Pancreas (tissue), 10 donors: ENCODE measurements around the gene CLEC20A. TPM values are rescaled to one million over a fixed set of nuclear protein-coding genes. Genes with fewer than 3 reads are reported as not detected.

Experiments
- ATAC-seq, 4 donors: fragments of 200-7000 bp; cut with Tn5 transposase; one replicate each; pipeline versions ENCODE4 v1.8.0 to v1.9.1; 2020; ENCODE audit warnings: mild to moderate bottlenecking in 4 of 4, moderate library complexity in 4 of 4
- DNase-seq, 6 donors: peaks; one replicate each; pipeline ENCODE4 v3.0.0-alpha.2; 2020
- FAIRE-seq: peaks from 2 replicates; lab custom pipeline; 2012; peaks lifted over from hg19 to GRCh38; lab: Jason Lieb, UNC
- H3K27ac ChIP-seq, 4 donors: fragments of 200-600 bp; sonication (generic); 1 replicate in 3 of 4; 2 replicates in 1 of 4; pipeline versions ENCODE4 v1.5.0 to v1.8.0; 2020
- H3K27me3 ChIP-seq, 4 donors: fragments of 200-600 bp; one replicate each; pipeline ENCODE4 v1.8.0; 2021
- H3K36me3 ChIP-seq, 3 donors: fragments of 200-600 bp; sonication (generic) in 1 of 3; one replicate each; pipeline versions ENCODE4 v1.5.0 to v1.8.0; 2020 to 2021
- H3K4me1 ChIP-seq, 3 donors: fragments of 200-600 bp; one replicate each; pipeline ENCODE4 v1.8.0; 2021
- H3K4me3 ChIP-seq, 4 donors: fragments of 200-600 bp; sonication (generic) in 2 of 4; one replicate each; pipeline versions ENCODE4 v1.5.0 to v1.8.0; 2020 to 2021
- H3K9me3 ChIP-seq, 4 donors: fragments of 200-600 bp; one replicate each; pipeline ENCODE4 v1.8.0; 2021
- CTCF ChIP-seq, 4 donors: fragments of 200-600 bp; sonication (generic) in 3 of 4; IDR thresholded peaks; one replicate each; pipeline versions ENCODE4 v1.5.0 to v1.8.0; 2021; ENCODE audit warnings: antibody characterized with exemption in 4 of 4
- WGBS, 2 donors: extraction: QIAGEN DNeasy Blood & Tissue Kit; methylation state at CpG; one replicate each; pipeline ENCODE4 v1.1.7; 2013; 5-methylcytosine and 5-hydroxymethylcytosine counted together
- intact Hi-C, 3 donors: fragments of 100-400 bp; cut with DNase I; formaldehyde crosslinking; loops; one replicate each; pipeline versions ENCODE4 v1.11.1 to v1.14.2; 2022
- polyA plus RNA-seq, 2 donors: library from polyadenylated mRNA; stranded (reverse); fragments of 200-250 nt; gene quantifications; one replicate each; pipeline ENCODE4 v1.2.3, GENCODE V29; 2013
- total RNA-seq, 6 donors: library from RNA; stranded (reverse); fragmentation: NEBNext Ultra II Directional in 4 of 6; extraction: Animal tissue kit (Norgen Biotek cat#: 25700) in 4 of 6; gene quantifications; one replicate each; pipeline versions ENCODE4 v1.2.1 to v1.2.4, GENCODE V29; 2021 to 2023
- donor health status: healthy with polysubstance abuse.
- donor health status: DM: no; HTN: no; CAD: no; lungs with moderate emphysema.
- donor health status: DM: no; HTN: no; CAD: no.
- donor health status: control.
- donor health status: control.
- donor health status: Bipolar disorder and iron deficiency.
- donor health status: DM: yes; HTN: yes; CAD: no.
- donor health status: DM: no; HTN: no; CAD: no.
- donor health status: DM: no; HTN: no; CAD: no.
- donor health status: DM: yes; HTN: yes; CAD: no.

The CLEC20A gene
- total and polyA plus RNA-seq, 8 donors, result not detected

- H3K4me1 ChIP-seq, result no peaks in the 10 kb centered on the region
- no peaks in the 10 kb centered on the region for H3K9me3 ChIP-seq
- FAIRE-seq (no peak), DNase-seq (no peak), ATAC-seq (no peak)
- 79 to 91% methylated on average over 1 of the region's 1 CpG for WGBS, 2 donors
- intact Hi-C loops, result no loop called here
- no peak overlapping the region for H3K27ac ChIP-seq
- H3K27me3 ChIP-seq, result no peaks in the 10 kb centered on the region
- TF ChIP-seq CTCF (IDR thresholded peaks at IDR 0.05), result no peak
- H3K4me3 ChIP-seq, result no peak overlapping the region
- no peaks in the 10 kb centered on the region for H3K36me3 ChIP-seq
Measured at GRCh38 chr1:178495158-178495557, 1.6 kb downstream of the CLEC20A start.

- Histone ChIP-seq H3K27ac (no peak overlapping the region), H3K36me3 (no peaks in the 10 kb centered on the region), H3K27me3 (no peaks in the 10 kb centered on the region), H3K4me3 (no peak overlapping the region), H3K4me1 (no peaks in the 10 kb centered on the region), H3K9me3 (no peaks in the 10 kb centered on the region)
- FAIRE-seq (no peak), DNase-seq (no peak), ATAC-seq (no peak)
- intact Hi-C loops, result no loop called here
- TF ChIP-seq CTCF (IDR thresholded peaks at IDR 0.05), result no peak
- WGBS, 2 donors, result 93 to 95% methylated on average over 13 of the region's 13 CpGs
Measured at GRCh38 chr1:178494569-178494971, 2.2 kb downstream of the CLEC20A start.

- H3K4me3 ChIP-seq, result no peak overlapping the region
- TF ChIP-seq CTCF (IDR thresholded peaks at IDR 0.05), result no peak
- intact Hi-C loops, result no loop called here
- H3K9me3 ChIP-seq, result no peaks in the 10 kb centered on the region
- DNase-seq (no peak), ATAC-seq (no peak), FAIRE-seq (no peak)
- 88 to 92% methylated on average over 16 of the region's 16 CpGs for WGBS, 2 donors
- H3K27me3 ChIP-seq, result no peaks in the 10 kb centered on the region
- no peak overlapping the region for H3K27ac ChIP-seq
- H3K4me1 ChIP-seq, result no peaks in the 10 kb centered on the region
- H3K36me3 ChIP-seq, result no peaks in the 10 kb centered on the region
Measured at GRCh38 chr1:178493301-178493741, 3.4 kb downstream of the CLEC20A start.

- H3K36me3 ChIP-seq, result no peaks in the 10 kb centered on the region
- H3K27me3 ChIP-seq, result no peaks in the 10 kb centered on the region
- no peak overlapping the region for H3K27ac ChIP-seq
- H3K4me1 ChIP-seq, result no peaks in the 10 kb centered on the region
- WGBS, 2 donors, result 83 to 88% methylated on average over 11 of the region's 11 CpGs
- no peak for TF ChIP-seq CTCF (IDR thresholded peaks at IDR 0.05)
- H3K4me3 ChIP-seq, result no peak overlapping the region
- FAIRE-seq, result no peak
- intact Hi-C loops, result no loop called here
- DNase-seq, result no peak
- H3K9me3 ChIP-seq, result no peaks in the 10 kb centered on the region
- no peak for ATAC-seq
Measured at GRCh38 chr1:178492341-178492740, 4.4 kb downstream of the CLEC20A start.

- WGBS, 2 donors, result 84 to 87% methylated on average over 4 of the region's 4 CpGs
- ATAC-seq, result no peak
- intact Hi-C loops, result no loop called here
- no peaks in the 10 kb centered on the region for H3K27me3 ChIP-seq
- no peaks in the 10 kb centered on the region for H3K36me3 ChIP-seq
- no peak overlapping the region for H3K27ac ChIP-seq
- no peaks in the 10 kb centered on the region for H3K9me3 ChIP-seq
- FAIRE-seq, result no peak
- no peak for DNase-seq
- no peak overlapping the region for H3K4me3 ChIP-seq
- no peaks in the 10 kb centered on the region for H3K4me1 ChIP-seq
- no peak for TF ChIP-seq CTCF (IDR thresholded peaks at IDR 0.05)
Measured at GRCh38 chr1:178491721-178492120, 5.0 kb downstream of the CLEC20A start.
